ENCODE data around the gene PSMD3. TPM values are rescaled to one million over a fixed set of nuclear protein-coding genes. Genes with fewer than 3 reads are reported as not detected.

PSMD3 gene
- total and polyA plus RNA-seq, 10 donors = 35.6 to 70.6 (median 61.3) TPM

DNA sequence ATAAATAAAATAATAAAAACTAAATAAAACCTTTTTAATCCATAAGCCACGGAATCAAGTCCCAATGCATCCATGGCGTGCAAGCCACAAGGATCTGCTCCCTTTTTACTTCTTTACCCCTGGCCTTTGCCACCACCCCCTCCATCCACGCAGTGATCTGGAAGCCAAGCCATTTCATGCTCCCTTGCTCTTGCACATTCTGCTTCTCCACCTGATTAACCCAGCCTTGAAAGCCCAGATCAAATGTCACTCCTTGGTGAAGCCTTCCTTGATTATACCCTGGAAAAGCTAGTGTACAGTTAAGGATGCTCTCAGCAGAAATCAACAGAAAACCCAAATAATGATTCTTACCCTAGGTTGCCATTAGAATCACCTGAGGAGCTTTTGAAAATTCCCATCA, 43.2 kb upstream of the PSMD3 start:
- WGBS, 5 donors = 89 to 94% (median 94%) methylated on average over 3 of the region's 3 CpGs
- H3K27me3 ChIP-seq (replicated peaks in 1 of 7) = no peaks in the 10 kb centered on the region
- TF ChIP-seq POLR2AphosphoS5 (IDR thresholded peaks at IDR 0.05) (no peak), CTCF (IDR thresholded peaks at IDR 0.05 in 8 of 11, conservative IDR thresholded peaks at IDR 0.05 in 3 of 11) (no peak), POLR2A (IDR thresholded peaks at IDR 0.05) (no peak)
- DNase-seq = no peak
- H3K4me3 ChIP-seq = no peak overlapping the region
- no peak overlapping the region for H3K27ac ChIP-seq
- no peaks in the 10 kb centered on the region for H3K36me3 ChIP-seq
- H3K9me3 ChIP-seq = no peaks in the 10 kb centered on the region
- intact Hi-C loops (cut with DNase I; ENCODE audit: low total_unique reads) = no loop called here
- peaks cover 4 to 15% (median 9%) of the 10 kb centered on the region in 6 donors for H3K4me1 ChIP-seq

DNA sequence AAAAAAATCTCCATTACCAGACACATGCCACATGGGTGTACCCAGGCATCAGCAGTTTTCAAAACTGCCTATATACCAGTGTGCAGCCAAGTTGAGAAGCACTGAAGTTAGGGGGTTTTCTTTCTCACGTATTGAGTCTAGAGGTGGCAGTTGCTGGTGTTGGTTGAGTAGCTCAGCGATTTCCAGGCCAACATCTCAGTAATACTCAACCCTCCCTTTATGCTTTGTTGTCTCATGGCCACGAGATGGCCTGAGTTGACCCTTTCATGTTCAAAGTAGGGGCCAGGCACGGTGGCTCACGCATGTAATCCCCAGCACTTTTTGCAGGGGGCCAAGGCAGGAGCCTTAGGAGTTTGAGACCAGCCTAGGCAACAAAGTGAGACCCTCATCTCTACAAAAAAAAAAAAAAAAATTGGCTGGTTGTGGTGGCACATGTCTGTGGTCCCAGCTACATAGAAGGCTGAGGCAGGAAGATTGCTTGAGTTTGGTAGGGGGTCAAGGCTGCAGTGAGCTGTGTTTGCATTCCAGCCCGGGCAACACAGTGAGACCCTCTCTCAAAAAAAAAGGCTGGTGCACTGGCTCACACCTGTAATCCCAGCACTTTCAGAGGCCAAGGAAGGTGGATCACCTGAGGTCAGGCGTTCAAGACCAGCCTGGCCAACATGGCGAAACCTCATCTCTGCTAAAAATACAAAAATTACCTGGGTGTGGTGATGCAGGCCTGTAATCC, 42.3 kb upstream of the PSMD3 start:
- WGBS, 5 donors = 66 to 84% (median 76%) methylated on average over 8 of the region's 8 CpGs
- no peak overlapping the region for H3K4me3 ChIP-seq
- peaks cover 4 to 15% (median 9%) of the 10 kb centered on the region in 6 donors for H3K4me1 ChIP-seq
- no peak overlapping the region for H3K27ac ChIP-seq
- no peaks in the 10 kb centered on the region for H3K27me3 ChIP-seq (replicated peaks in 1 of 7)
- H3K9me3 ChIP-seq = no peaks in the 10 kb centered on the region
- no peak for DNase-seq
- intact Hi-C loops (cut with DNase I; ENCODE audit: low total_unique reads) = no loop called here
- TF ChIP-seq POLR2A (IDR thresholded peaks at IDR 0.05) = no peak
- TF ChIP-seq POLR2AphosphoS5 (IDR thresholded peaks at IDR 0.05) = no peak
- TF ChIP-seq CTCF (IDR thresholded peaks at IDR 0.05 in 8 of 11, conservative IDR thresholded peaks at IDR 0.05 in 3 of 11) = no peak
- H3K36me3 ChIP-seq = no peaks in the 10 kb centered on the region

- WGBS, 5 donors = 88 to 98% (median 90%) methylated on average over 3 of the region's 3 CpGs
- Histone ChIP-seq H3K27me3 (replicated peaks in 1 of 7) (no peaks in the 10 kb centered on the region), H3K27ac (no peak overlapping the region), H3K36me3 (no peaks in the 10 kb centered on the region), H3K4me1 (peaks cover 4 to 12% (median 8%) of the 10 kb centered on the region in 6 donors), H3K9me3 (no peaks in the 10 kb centered on the region), H3K4me3 (no peak overlapping the region)
- intact Hi-C loops (cut with DNase I; ENCODE audit: low total_unique reads) = no loop called here
- TF ChIP-seq POLR2A (IDR thresholded peaks at IDR 0.05) (no peak), CTCF (IDR thresholded peaks at IDR 0.05 in 8 of 11, conservative IDR thresholded peaks at IDR 0.05 in 3 of 11) (no peak), POLR2AphosphoS5 (IDR thresholded peaks at IDR 0.05) (no peak)
- no peak for DNase-seq
These were observed 41.5 kb upstream of the PSMD3 start for GRCh38 chr17:39939106-39939505.

DNA sequence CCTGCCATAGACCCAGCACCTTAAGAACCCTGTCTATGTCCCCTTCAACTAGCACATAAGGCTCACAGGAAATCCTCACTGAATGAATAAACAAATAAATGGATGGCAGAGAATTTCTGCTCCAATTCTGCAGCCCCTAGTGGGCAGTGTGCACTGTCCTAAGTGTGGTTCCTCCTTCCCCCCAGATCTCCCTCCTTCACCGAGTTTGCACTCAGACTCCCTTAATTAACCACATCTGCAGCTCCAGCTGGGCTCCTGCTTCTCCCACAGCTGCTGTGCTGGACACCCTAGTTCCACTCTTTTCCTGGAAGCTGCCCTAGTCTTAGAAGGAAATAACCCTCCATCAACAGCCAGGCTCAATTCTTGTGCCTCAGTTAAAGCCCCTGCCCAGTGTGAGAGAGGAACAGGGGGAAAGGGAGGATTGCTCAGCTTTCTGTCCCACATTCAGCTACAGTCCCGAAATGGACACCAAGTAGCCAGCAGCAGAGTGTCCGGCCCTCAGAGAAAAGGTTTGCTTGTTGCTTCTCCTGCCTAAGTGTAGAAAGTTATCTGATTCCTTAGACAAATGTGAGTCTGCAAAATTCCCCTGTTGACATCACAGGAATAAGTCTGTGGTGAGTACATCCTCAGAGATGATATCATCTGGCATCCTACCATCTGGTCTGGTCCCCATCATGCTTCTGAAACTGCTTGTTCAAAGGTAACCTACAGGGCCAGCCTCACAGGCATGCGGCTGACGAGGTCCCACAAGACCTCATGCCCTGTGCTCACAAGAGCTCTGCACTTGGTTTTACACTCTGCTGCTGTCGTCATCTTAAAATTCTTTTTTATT, 40.8 kb upstream of the PSMD3 start:
- Histone ChIP-seq H3K9me3 (no peaks in the 10 kb centered on the region), H3K4me3 (no peak overlapping the region), H3K27me3 (replicated peaks in 1 of 7) (no peaks in the 10 kb centered on the region), H3K27ac (peak overlapping the region in 1 of 8 donors; percentile 8), H3K36me3 (no peaks in the 10 kb centered on the region), H3K4me1 (peaks cover 4 to 12% (median 8%) of the 10 kb centered on the region in 6 donors)
- 56 to 63% (median 62%) methylated on average over 6 of the region's 6 CpGs for whole genome bisulfite sequencing, 5 donors
- DNase-seq = no peak
- TF ChIP-seq CTCF (IDR thresholded peaks at IDR 0.05 in 8 of 11, conservative IDR thresholded peaks at IDR 0.05 in 3 of 11) (peak in 10 of 11 experiments; percentile 6 to 49 (median 36)), POLR2A (IDR thresholded peaks at IDR 0.05) (no peak), POLR2AphosphoS5 (IDR thresholded peaks at IDR 0.05) (no peak)
- intact Hi-C loops (cut with DNase I; ENCODE audit: low total_unique reads) = no loop called here
